WTC11 (cell line): Measurements from ENCODE around the gene ZNF850. TPM values are rescaled to one million over a fixed set of nuclear protein-coding genes. Genes with fewer than 3 reads are reported as not detected.

ENCODE experiments used
- AFF4 ChIP-seq: sonication (generic); formaldehyde crosslinking; IDR thresholded peaks from 2 replicates; pipeline ENCODE4 v1.8.1; 2023; ENCODE audit warnings: mild to moderate bottlenecking, missing genetic modification reagents, borderline replicate concordance
- ARID4B ChIP-seq: sonication (generic); formaldehyde crosslinking; IDR thresholded peaks from 2 replicates; pipeline ENCODE4 v1.8.0; 2023; ENCODE audit warnings: missing genetic modification reagents, mild to moderate bottlenecking, borderline replicate concordance
- ATF1 ChIP-seq: sonication (generic); formaldehyde crosslinking; IDR thresholded peaks from 2 replicates; pipeline ENCODE4 v1.8.1; 2023; ENCODE audit warnings: mild to moderate bottlenecking, moderate library complexity, missing genetic modification reagents
- ATF3 ChIP-seq: sonication (generic); formaldehyde crosslinking; conservative IDR thresholded peaks from 2 replicates; pipeline ENCODE4 v1.8.1; 2022; ENCODE audit warnings: mild to moderate bottlenecking, missing genetic modification reagents
- CBFB ChIP-seq: sonication (generic); formaldehyde crosslinking; IDR thresholded peaks from 2 replicates; pipeline ENCODE4 v1.8.1; 2022; ENCODE audit warnings: mild to moderate bottlenecking, low read depth, missing genetic modification reagents
- EMX1 ChIP-seq: fragments of 250-450 bp; sonication (Bioruptor Pico); IDR thresholded peaks from 2 replicates; pipeline ENCODE4 v1.8.0; 2021; ENCODE audit warnings: mild to moderate bottlenecking
- ERG ChIP-seq: fragments of 250-450 bp; sonication (Bioruptor Pico); IDR thresholded peaks from 2 replicates; pipeline ENCODE4 v1.8.0; 2021; ENCODE audit warnings: mild to moderate bottlenecking
- ESRRA ChIP-seq: sonication (generic); formaldehyde crosslinking; IDR thresholded peaks from 2 replicates; pipeline ENCODE4 v1.8.1; 2022; ENCODE audit warnings: mild to moderate bottlenecking, missing genetic modification reagents, borderline replicate concordance
- FOXP1 ChIP-seq: sonication (generic); formaldehyde crosslinking; IDR thresholded peaks from 2 replicates; pipeline ENCODE4 v1.8.0; 2022; ENCODE audit warnings: missing genetic modification reagents, mild to moderate bottlenecking, moderate library complexity, borderline replicate concordance
- GABPB1 ChIP-seq: sonication (generic); formaldehyde crosslinking; IDR thresholded peaks from 2 replicates; pipeline ENCODE4 v1.8.1; 2023; ENCODE audit warnings: mild to moderate bottlenecking, missing genetic modification reagents
- GTF2I ChIP-seq: fragments of 250-450 bp; sonication (Bioruptor Pico); conservative IDR thresholded peaks from 2 replicates; pipeline ENCODE4 v1.4.0; 2021; ENCODE audit warnings: mild to moderate bottlenecking
- HMGXB4 ChIP-seq: sonication (generic); formaldehyde crosslinking; IDR thresholded peaks from 2 replicates; pipeline ENCODE4 v1.8.1; 2023; ENCODE audit warnings: mild to moderate bottlenecking, moderate library complexity, missing genetic modification reagents
- JUN ChIP-seq: sonication (generic); formaldehyde crosslinking; IDR thresholded peaks from 2 replicates; pipeline ENCODE4 v1.8.0; 2023; ENCODE audit warnings: mild to moderate bottlenecking, missing genetic modification reagents
- NFATC4 ChIP-seq: fragments of 250-450 bp; sonication (Bioruptor Pico); IDR thresholded peaks from 2 replicates; pipeline ENCODE4 v1.9.0; 2021; ENCODE audit warnings: mild to moderate bottlenecking
- NFYB ChIP-seq: sonication (generic); formaldehyde crosslinking; conservative IDR thresholded peaks from 2 replicates; pipeline ENCODE4 v1.8.0; 2022; ENCODE audit warnings: low read depth, missing genetic modification reagents
- PRRX2 ChIP-seq: fragments of 250-450 bp; sonication (Bioruptor Pico); IDR thresholded peaks from 2 replicates; pipeline ENCODE4 v1.8.0; 2021; ENCODE audit warnings: mild to moderate bottlenecking
- TEAD1 ChIP-seq: sonication (generic); formaldehyde crosslinking; IDR thresholded peaks from 2 replicates; pipeline ENCODE4 v1.8.0; 2022; ENCODE audit warnings: mild to moderate bottlenecking, missing genetic modification reagents
- USF2 ChIP-seq: sonication (generic); formaldehyde crosslinking; IDR thresholded peaks from 2 replicates; pipeline ENCODE4 v1.8.1; 2023; ENCODE audit warnings: mild to moderate bottlenecking, missing genetic modification reagents, moderate library complexity
- ZBTB21 ChIP-seq: sonication (generic); formaldehyde crosslinking; IDR thresholded peaks from 2 replicates; pipeline ENCODE4 v1.8.1; 2023; ENCODE audit warnings: mild to moderate bottlenecking, missing genetic modification reagents, borderline replicate concordance
- ZMAT4 ChIP-seq: fragments of 250-450 bp; sonication (Bioruptor Pico); IDR thresholded peaks from 2 replicates; pipeline ENCODE4 v1.9.0; 2021; ENCODE audit warnings: mild to moderate bottlenecking
- ZNF121 ChIP-seq: sonication (generic); formaldehyde crosslinking; IDR thresholded peaks from 2 replicates; pipeline ENCODE4 v1.8.0; 2023; ENCODE audit warnings: missing genetic modification reagents
- ZNF317 ChIP-seq: sonication (generic); formaldehyde crosslinking; IDR thresholded peaks from 2 replicates; pipeline ENCODE4 v1.8.1; 2023; ENCODE audit warnings: low read depth, mild to moderate bottlenecking, moderate library complexity, missing genetic modification reagents, borderline replicate concordance
- ZNF396 ChIP-seq: fragments of 250-450 bp; sonication (Bioruptor Pico); IDR thresholded peaks from 2 replicates; pipeline ENCODE4 v1.8.0; 2021; ENCODE audit warnings: mild to moderate bottlenecking, moderate library complexity, borderline replicate concordance
- ZSCAN18 ChIP-seq: fragments of 250-450 bp; sonication (Bioruptor Pico); IDR thresholded peaks from 2 replicates; pipeline ENCODE4 v2.1.2; 2022; ENCODE audit warnings: mild to moderate bottlenecking, moderate library complexity
- total RNA-seq: library from RNA; stranded (reverse); gene quantifications from 3 replicates; pipeline ENCODE4 v1.2.3, GENCODE V29; 2021

Gene ZNF850
- total RNA-seq, 1 experiment from 2014 or later, result 65.9 TPM

- TF ChIP-seq ATF1, result no peak
- no peak for TF ChIP-seq ZNF396 (CRISPR knock-in tag)
- no peak for TF ChIP-seq ZNF121 (CRISPR knock-in tag)
- TF ChIP-seq ATF3, result no peak
- no peak for TF ChIP-seq JUN (CRISPR knock-in tag)
- TF ChIP-seq HMGXB4 (CRISPR knock-in tag), result no peak
- TF ChIP-seq GABPB1 (CRISPR knock-in tag), result peak; percentile 41
- no peak for TF ChIP-seq ERG (CRISPR knock-in tag)
- no peak for TF ChIP-seq NFYB
- peak; percentile 46; the same call in 1 of the 2 replicates for TF ChIP-seq FOXP1 (CRISPR knock-in tag)
- no peak for TF ChIP-seq TEAD1 (CRISPR knock-in tag)
- TF ChIP-seq AFF4 (CRISPR knock-in tag), result no peak
- TF ChIP-seq ESRRA (CRISPR knock-in tag), result no peak
- TF ChIP-seq CBFB, result no peak
- no peak for TF ChIP-seq GTF2I (CRISPR knock-in tag)
- TF ChIP-seq PRRX2 (CRISPR knock-in tag), result no peak
- 0 out of 2 replicates have a peak, but pooled peaks have one; percentile 28 for TF ChIP-seq ARID4B (CRISPR knock-in tag)
- no peak for TF ChIP-seq USF2 (CRISPR knock-in tag)
- TF ChIP-seq ZSCAN18 (CRISPR knock-in tag), result no peak
- no peak for TF ChIP-seq ZMAT4 (CRISPR knock-in tag)
- no peak for TF ChIP-seq ZNF317 (CRISPR knock-in tag)
- TF ChIP-seq ZBTB21 (CRISPR knock-in tag), result no peak
- 0 out of 2 replicates have a peak, but pooled peaks have one; percentile 29 for TF ChIP-seq NFATC4
- no peak for TF ChIP-seq EMX1 (CRISPR knock-in tag)
Observed at GRCh38 chr19:36772311-36773222, at the start of gene ZNF850 (continued).
